GM12891 (cell line): ENCODE results near the gene TMEM184B.

Source experiments
- PAX5 ChIP-seq: IDR thresholded peaks from 2 replicates; pipeline ENCODE4 v1.6.1; 2011; ENCODE audit warnings: low read length, moderate library complexity, mild to moderate bottlenecking; ENCODE audit not compliant: insufficient read depth, severe bottlenecking
- POLR2A ChIP-seq: IDR thresholded peaks from 2 replicates; pipeline ENCODE4 v1.6.1; 2011; ENCODE audit warnings: low read depth, low read length, control low read depth
- POLR2AphosphoS5 ChIP-seq: IDR thresholded peaks from 2 replicates; pipeline ENCODE4 v1.6.1; 2011; ENCODE audit warnings: low read depth, low read length, control low read depth
- SPI1 ChIP-seq: IDR thresholded peaks from 2 replicates; pipeline ENCODE4 v1.6.1; 2011; ENCODE audit warnings: low read depth, low read length, control low read depth
- TAF1 ChIP-seq: IDR thresholded peaks from 2 replicates; pipeline ENCODE4 v1.6.1; 2011; ENCODE audit warnings: low read depth, low read length, control low read depth

DNA sequence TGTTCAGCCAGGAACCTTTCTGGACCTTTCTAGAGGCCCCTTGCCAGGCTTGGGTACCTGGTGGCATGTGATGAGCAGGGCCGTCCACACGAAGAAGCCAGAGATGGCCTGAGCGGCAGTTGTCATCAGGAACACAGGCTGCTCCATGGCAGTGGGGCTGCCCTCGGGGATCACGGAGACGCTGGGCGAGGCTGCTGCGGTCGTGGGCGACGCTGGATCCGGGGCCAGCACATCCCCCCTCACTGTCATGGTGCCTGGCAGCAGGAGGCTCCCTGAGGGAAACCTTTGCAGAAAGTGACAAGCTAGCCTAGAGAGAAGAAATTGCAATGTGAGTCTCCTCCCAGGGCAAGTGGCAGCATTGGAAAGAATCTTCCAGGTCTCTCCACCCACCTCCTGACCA lies 25.1 kb downstream of the TMEM184B start:
- no peak for TF ChIP-seq POLR2A
- no peak for TF ChIP-seq POLR2AphosphoS5
- TF ChIP-seq PAX5, result no peak
- no peak for TF ChIP-seq TAF1
- TF ChIP-seq SPI1, result no peak
